Activated T-cell treated with anti-CD3 and anti-CD28 coated beads for 24 hours (primary cell): ENCODE measurements around the gene ATP11C.
"Not testable (repeated sequence)": the region's sequence is repeated elsewhere in the genome, so short reads cannot be mapped to it uniquely, and the experiment has no call there.

ENCODE experiments used
- DNase-seq: peaks from one replicate; pipeline ENCODE4 v3.0.0-alpha.2; 2020; ENCODE audit warnings: low read depth

ATP11C gene

GRCh38 chrX:139924069-139924695 lies 8.7 kb downstream of the ATP11C start:
- DNase-seq = no peak

GRCh38 chrX:139921142-139921541 lies 11.7 kb downstream of the ATP11C start:
- not testable (repeated sequence) for DNase-seq

- no peak for DNase-seq
Observed at GRCh38 chrX:139920316-139920715, 12.5 kb downstream of the ATP11C start.

- no peak for DNase-seq
Observed at GRCh38 chrX:139914421-139914820, 18.4 kb downstream of the ATP11C start.

- no peak for DNase-seq
Observed at GRCh38 chrX:139909712-139910111, 23.1 kb downstream of the ATP11C start.

- DNase-seq = no peak
Observed at GRCh38 chrX:139907078-139907477, 25.8 kb downstream of the ATP11C start.

- no peak for DNase-seq
Observed at GRCh38 chrX:139905743-139906142, 27.1 kb downstream of the ATP11C start.

GRCh38 chrX:139905051-139905450 lies 27.8 kb downstream of the ATP11C start:
- DNase-seq = no peak

GRCh38 chrX:139903210-139903609 lies 29.6 kb downstream of the ATP11C start:
- DNase-seq = no peak

GRCh38 chrX:139902559-139902958 lies 30.3 kb downstream of the ATP11C start:
- DNase-seq = no peak

GRCh38 chrX:139898334-139898733 lies 34.5 kb downstream of the ATP11C start:
- DNase-seq = no peak

GRCh38 chrX:139892512-139892911 lies 40.3 kb downstream of the ATP11C start:
- DNase-seq = no peak

GRCh38 chrX:139890991-139891700 lies 41.7 kb downstream of the ATP11C start:
- no peak for DNase-seq

GRCh38 chrX:139889760-139890159 lies 43.1 kb downstream of the ATP11C start:
- no peak for DNase-seq

- no peak for DNase-seq
Observed at GRCh38 chrX:139883984-139884383, 48.9 kb downstream of the ATP11C start.

- no peak for DNase-seq
Observed at GRCh38 chrX:139882299-139882698, 50.6 kb downstream of the ATP11C start.

- no peak for DNase-seq
Observed at GRCh38 chrX:139881572-139881971, 51.3 kb downstream of the ATP11C start.

- no peak for DNase-seq
Observed at GRCh38 chrX:139881130-139881529, 51.7 kb downstream of the ATP11C start.

GRCh38 chrX:139877710-139878414 lies 55.0 kb downstream of the ATP11C start:
- no peak for DNase-seq

- DNase-seq = no peak
Observed at GRCh38 chrX:139875841-139876240, 57.0 kb downstream of the ATP11C start.

GRCh38 chrX:139869796-139870195 lies 63.1 kb downstream of the ATP11C start:
- DNase-seq = no peak

GRCh38 chrX:139864640-139865039 lies 68.2 kb downstream of the ATP11C start:
- no peak for DNase-seq

- DNase-seq = no peak
Observed at GRCh38 chrX:139862208-139862607, 70.6 kb downstream of the ATP11C start.
